Kidney (tissue), 14 donors: ENCODE measurements around the gene STOX2. TPM values are rescaled to one million over a fixed set of nuclear protein-coding genes. Genes with fewer than 3 reads are reported as not detected.

Source experiments
- DNase-seq, 5 donors: peaks; one replicate each; pipeline ENCODE4 v3.0.0-alpha.2; 2013 to 2020
- FAIRE-seq: peaks from 2 replicates; lab custom pipeline; 2012; peaks lifted over from hg19 to GRCh38; lab: Jason Lieb, UNC
- H3K27ac ChIP-seq, 2 donors: one replicate each; pipeline ENCODE4 v1.7.0; 2013; ENCODE audit warnings: low read depth in 2 of 2, low read length in 2 of 2, inconsistent platforms in 1 of 2
- H3K27me3 ChIP-seq: one replicate; pipeline ENCODE4 v1.7.1; 2013; ENCODE audit warnings: low read length, inconsistent platforms; ENCODE audit not compliant: control insufficient read depth, insufficient read depth
- H3K36me3 ChIP-seq, 3 donors: one replicate each; pipeline versions ENCODE4 v1.7.0 to v1.7.1; 2013; ENCODE audit warnings: low read length in 3 of 3, control low read depth in 1 of 3, inconsistent platforms in 1 of 3; ENCODE audit not compliant: insufficient read depth in 3 of 3, control insufficient read depth in 2 of 3
- H3K4me1 ChIP-seq, 3 donors: one replicate each; pipeline versions ENCODE4 v1.7.0 to v1.7.1; 2013; ENCODE audit warnings: low read length in 3 of 3, inconsistent platforms in 1 of 3, low read depth in 1 of 3; ENCODE audit not compliant: control insufficient read depth in 2 of 3, insufficient read depth in 2 of 3
- H3K4me3 ChIP-seq, 3 donors: one replicate each; pipeline versions ENCODE4 v1.7.0 to v1.8.1; 2013; ENCODE audit warnings: low read length in 3 of 3, control low read depth in 1 of 3, inconsistent platforms in 1 of 3
- H3K9ac ChIP-seq, 3 donors: one replicate each; pipeline versions ENCODE4 v1.7.0 to v1.7.1; 2013; ENCODE audit warnings: low read length in 3 of 3, control low read depth in 1 of 3, inconsistent platforms in 1 of 3
- H3K9me3 ChIP-seq, 3 donors: one replicate each; pipeline versions ENCODE4 v1.7.0 to v1.7.1; 2013; ENCODE audit warnings: low read length in 3 of 3, control low read depth in 1 of 3, inconsistent platforms in 1 of 3; ENCODE audit not compliant: control insufficient read depth in 2 of 3, insufficient read depth in 1 of 3
- CTCF ChIP-seq: IDR thresholded peaks from 3 replicates; pipeline ENCODE4 v1.5.1; 2012; ENCODE audit warnings: mild to moderate bottlenecking, moderate library complexity, borderline replicate concordance; ENCODE audit not compliant: insufficient read depth; ENCODE audit errors: extremely low read depth
- intact Hi-C: fragments of 100-400 bp; cut with DNase I; formaldehyde crosslinking; loops from one replicate; pipeline ENCODE4 v1.11.1; 2022
- polyA plus RNA-seq: library from polyadenylated mRNA; stranded (reverse); fragments of 350-450 nt; fragmentation: Illumina TruSeq; extraction: RNeasy Lipid Tissue Mini Kit (QIAGEN cat#74804); gene quantifications from one replicate; pipeline ENCODE4 v1.2.3, GENCODE V29; 2014; ENCODE audit warnings: low read depth, low replicate concordance; ENCODE audit not compliant: insufficient read depth
- total RNA-seq: library from RNA; stranded (reverse); fragmentation: NEBNext Ultra II Directional; extraction: Animal tissue kit (Norgen Biotek cat#: 25700); gene quantifications from one replicate; pipeline ENCODE4 v1.2.1, GENCODE V29; 2021
- donor health status: control.
- donor health status: control.
- donor health status: control.
- donor health status: control.
- donor health status: control.
- donor health status: DM: yes; HTN: yes; CAD: no.
- donor health status: Normal renal cell carcinoma (clear cell type).

The STOX2 gene
- total and polyA plus RNA-seq, 2 donors from 2014 or later, result 0.69 to 31.8 TPM

GRCh38 chr4:183936047-183936446 lies 30.9 kb downstream of the STOX2 start:
- H3K4me1 ChIP-seq, result peaks cover 0 to 3% (median 0%) of the 10 kb centered on the region in 3 donors
- no peak overlapping the region for H3K27ac ChIP-seq
- H3K9ac ChIP-seq, result no peak overlapping the region

GRCh38 chr4:183936574-183937345 lies 31.7 kb downstream of the STOX2 start:
- Histone ChIP-seq H3K4me1 (peaks cover 0 to 3% (median 0%) of the 10 kb centered on the region in 3 donors), H3K36me3 (no peaks in the 10 kb centered on the region), H3K4me3 (no peak overlapping the region), H3K9me3 (no peaks in the 10 kb centered on the region), H3K27ac (no peak overlapping the region), H3K27me3 (no peaks in the 10 kb centered on the region), H3K9ac (no peak overlapping the region)
- FAIRE-seq, result no peak
- intact Hi-C loops, result no loop called here
- TF ChIP-seq CTCF, result no peak
- no peak for DNase-seq

More at GRCh38 chr4:183936047-183936446, 30.9 kb downstream of the STOX2 start:
- Histone ChIP-seq H3K36me3 (no peaks in the 10 kb centered on the region), H3K4me3 (no peak overlapping the region), H3K27me3 (no peaks in the 10 kb centered on the region), H3K9me3 (no peaks in the 10 kb centered on the region)
- intact Hi-C loops, result no loop called here
- DNase-seq, result peak in 1 of 5 donors; percentile 24
- TF ChIP-seq CTCF, result no peak
- FAIRE-seq, result no peak

- intact Hi-C loops, result no loop called here
- no peaks in the 10 kb centered on the region for H3K27me3 ChIP-seq
- no peak for FAIRE-seq
These were observed 35.8 kb downstream of the STOX2 start for GRCh38 chr4:183940864-183941263.

More at GRCh38 chr4:183940864-183941263, 35.8 kb downstream of the STOX2 start:
- H3K9ac ChIP-seq, result no peak overlapping the region
- no peaks in the 10 kb centered on the region for H3K36me3 ChIP-seq
- no peaks in the 10 kb centered on the region for H3K9me3 ChIP-seq
- TF ChIP-seq CTCF, result no peak
- no peak overlapping the region for H3K27ac ChIP-seq
- DNase-seq, result no peak
- H3K4me3 ChIP-seq, result no peak overlapping the region
- H3K4me1 ChIP-seq, result peaks cover 0 to 3% (median 0%) of the 10 kb centered on the region in 3 donors
